T-helper 2 cell treated with Interferon-gamma antibody and Interleukin-4, amounts not matched to agents 100 ng/mL and 5 ng/mL, for 36 hours (primary cell): ENCODE results near the gene SSTR3. TPM values are rescaled to one million over a fixed set of nuclear protein-coding genes. Genes with fewer than 3 reads are reported as not detected.

ENCODE experiments used
- intact Hi-C: fragments of 100-400 bp; cut with micrococcal nuclease; formaldehyde crosslinking; loops from one replicate; pipeline ENCODE4 v1.15.1; 2023
- total RNA-seq: library from RNA; stranded (reverse); gene quantifications from 2 replicates; pipeline ENCODE4 v1.2.3, GENCODE V29; 2022

Gene SSTR3
- total RNA-seq, 1 donor from 2014 or later, result 0.64 TPM

- intact Hi-C loops, result no loop called here
These were observed 27.3 kb downstream of the SSTR3 start for GRCh38 chr22:37184816-37185541.

GRCh38 chr22:37184380-37184755 is 27.9 kb downstream of the SSTR3 start:
- intact Hi-C loops, result no loop called here

- intact Hi-C loops, result no loop called here
These were observed 28.6 kb downstream of the SSTR3 start for GRCh38 chr22:37183432-37184379.

GRCh38 chr22:37182949-37183245 is 29.4 kb downstream of the SSTR3 start:
- intact Hi-C loops, result no loop called here

GRCh38 chr22:37182101-37182948 is 30.0 kb downstream of the SSTR3 start:
- intact Hi-C loops, result no loop called here

- intact Hi-C loops, result no loop called here
These were observed 30.6 kb downstream of the SSTR3 start for GRCh38 chr22:37181681-37182080.

GRCh38 chr22:37180531-37181231 is 31.6 kb downstream of the SSTR3 start:
- intact Hi-C loops, result no loop called here

- intact Hi-C loops, result no loop called here
These were observed 32.5 kb downstream of the SSTR3 start for GRCh38 chr22:37179622-37180420.

- intact Hi-C loops, result no loop called here
These were observed 33.2 kb downstream of the SSTR3 start for GRCh38 chr22:37179126-37179470.

- intact Hi-C loops, result no loop called here
These were observed 33.7 kb downstream of the SSTR3 start for GRCh38 chr22:37178350-37179125.

- intact Hi-C loops, result no loop called here
These were observed 34.5 kb downstream of the SSTR3 start for GRCh38 chr22:37177755-37178154.

GRCh38 chr22:37177221-37177620 is 35.1 kb downstream of the SSTR3 start:
- intact Hi-C loops, result no loop called here

GRCh38 chr22:37176464-37177061 is 35.7 kb downstream of the SSTR3 start:
- intact Hi-C loops, result no loop called here

- intact Hi-C loops, result no loop called here
These were observed 36.6 kb downstream of the SSTR3 start for GRCh38 chr22:37175414-37176281.

GRCh38 chr22:37174964-37175363 is 37.3 kb downstream of the SSTR3 start:
- intact Hi-C loops, result no loop called here

- intact Hi-C loops, result no loop called here
These were observed 38.6 kb downstream of the SSTR3 start for GRCh38 chr22:37173709-37174108.

- intact Hi-C loops, result no loop called here
These were observed 39.7 kb downstream of the SSTR3 start for GRCh38 chr22:37172266-37173245.
